ENCODE data around the gene CALR3. TPM values are rescaled to one million over a fixed set of nuclear protein-coding genes. Genes with fewer than 3 reads are reported as not detected.

Gene CALR3
- total and polyA plus RNA-seq, 2 of the 8 experiments (the other 6 are each of a cell fraction or from before 2014, with no cell fraction given) = 0.11 to 0.32 TPM

- WGBS, 2 experiments (ENCODE audit: extremely low coverage in 1 of 2, insufficient coverage in 1 of 2, insufficient read length in 1 of 2, insufficient replicate concordance in 2 of 2, low coverage in 1 of 2, low lambda C conversion rate in 2 of 2, missing lambda C conversion rate in 1 of 2) = 84% methylated on average over 5 of the region's 5 CpGs; no CpG with 5 or more reads in 1 of the 2 experiments
- peaks cover 14 to 25% of the 10 kb centered on the region in 2 experiments for H4K20me1 ChIP-seq (replicated peaks in 1 of 2; ENCODE audit: control insufficient read depth in 1 of 2, insufficient read depth in 2 of 2, low read length in 2 of 2)
- H3K18ac ChIP-seq (ENCODE audit: extremely low read depth, low read length) = no peak overlapping the region
- H3K14ac ChIP-seq (ENCODE audit: insufficient read length) = no peak overlapping the region
- FAIRE-seq (no peak), DNase-seq (ENCODE audit: low read depth in 1 of 2, low spot score in 2 of 2) (no peak)
- CTCF ChIA-PET (ENCODE audit: partially characterized antibody) = interaction anchor here (0.9 to 3.6 kb wide), 4 partner anchors 11 to 64 kb away, joined by 3 to 16 read pairs (median 4); no protein-coding TSS in a partner anchor
- H3K27ac ChIP-seq (ENCODE audit: low read depth, low read length) = no peak overlapping the region
- H2BK15ac ChIP-seq (ENCODE audit: low read length) = no peak overlapping the region
- H3K79me1 ChIP-seq (ENCODE audit: low read depth, low read length) = peaks cover 39% of the 10 kb centered on the region
- no peak overlapping the region for H3K4me3 ChIP-seq (ENCODE audit: extremely low read depth in 1 of 4, insufficient read depth in 2 of 4, low read depth in 3 of 4, low read length in 4 of 4)
- H2BK12ac ChIP-seq (ENCODE audit: low read depth, low read length) = no peak overlapping the region
- no peaks in the 10 kb centered on the region for H3K9me3 ChIP-seq (ENCODE audit: insufficient read depth in 2 of 2, low read depth in 1 of 2, low read length in 1 of 2)
- no peak overlapping the region for H3K23ac ChIP-seq (ENCODE audit: insufficient read length)
- H2AK5ac ChIP-seq (ENCODE audit: low read depth, low read length) = no peak overlapping the region
- peaks cover 0 to 3% (median 0%) of the 10 kb centered on the region in 4 experiments; a peak in 2 of 7 replicates for H3K4me1 ChIP-seq (replicated peaks in 1 of 4; ENCODE audit: control insufficient read depth in 3 of 4, insufficient read depth in 4 of 4, low read length in 3 of 4)
- no peak overlapping the region for H4K5ac ChIP-seq (ENCODE audit: insufficient read length, low read depth, low read length)
- TF ChIP-seq GTF2F1 (IDR thresholded peaks at IDR 0.05; ENCODE audit: borderline replicate concordance, low read depth, low read length) = no peak
- TF ChIP-seq RXRA (IDR thresholded peaks at IDR 0.05; ENCODE audit: insufficient read depth, low read depth, low read length) = no peak
- TF ChIP-seq SP1 (IDR thresholded peaks at IDR 0.05; ENCODE audit: low read depth, low read length) = no peak
- TF ChIP-seq ASH2L (IDR thresholded peaks at IDR 0.05; ENCODE audit: low read length) = no peak
- no peak for TF ChIP-seq USF2 (IDR thresholded peaks at IDR 0.05; ENCODE audit: low read length)
- no peak overlapping the region for H4K91ac ChIP-seq (replicated peaks; ENCODE audit: insufficient read length, low read length)
- H3K4ac ChIP-seq (replicated peaks; ENCODE audit: insufficient read length, low read depth, low read length) = no peak overlapping the region
- H3K23me2 ChIP-seq (ENCODE audit: low read depth, low read length) = no peaks in the 10 kb centered on the region
- H3K56ac ChIP-seq (replicated peaks; ENCODE audit: insufficient read length, low read depth, low read length) = no peak overlapping the region
- H2BK120ac ChIP-seq (replicated peaks; ENCODE audit: low read depth, low read length) = no peak overlapping the region
- H2AFZ ChIP-seq (ENCODE audit: low read length) = no peak overlapping the region
- no peak overlapping the region for H2BK5ac ChIP-seq (ENCODE audit: low read depth, low read length)
- POLR2A ChIA-PET (ENCODE audit: partially characterized antibody) = interaction anchor here (1.3 kb wide), 1 partner anchor 50 kb away, joined by 3 read pairs; no protein-coding TSS in a partner anchor
- H3K9ac ChIP-seq (replicated peaks in 1 of 4; ENCODE audit: extremely low read depth in 1 of 4, low read depth in 3 of 4, low read length in 3 of 4) = no peak overlapping the region
- peaks cover 20 to 94% of the 10 kb centered on the region in 2 experiments for H3K79me2 ChIP-seq (ENCODE audit: control insufficient read depth in 1 of 2, insufficient read depth in 2 of 2, low read length in 2 of 2)
- H3K4me2 ChIP-seq (ENCODE audit: insufficient read depth in 1 of 2, low read depth in 2 of 2, low read length in 2 of 2) = no peak overlapping the region
- H2BK20ac ChIP-seq (ENCODE audit: low read length) = no peak overlapping the region
- peak overlapping the region; percentile 32; the same call in 1 of the 2 replicates for H4K8ac ChIP-seq (ENCODE audit: extremely low read depth, insufficient read depth, low read length)
- no peaks in the 10 kb centered on the region for H3K36me3 ChIP-seq (ENCODE audit: control insufficient read depth in 2 of 4, insufficient read depth in 4 of 4, low read length in 3 of 4)
- no peaks in the 10 kb centered on the region for H3K27me3 ChIP-seq (replicated peaks in 1 of 4; ENCODE audit: control insufficient read depth in 3 of 4, extremely low read depth in 1 of 4, insufficient read depth in 3 of 4, low read length in 3 of 4)
These were observed 30.7 kb downstream of the CALR3 start for GRCh38 chr19:16465239-16465638.

All from H1 (cell line).